H1 (cell line): Measurements from ENCODE around the gene TMEM139. TPM values are rescaled to one million over a fixed set of nuclear protein-coding genes. Genes with fewer than 3 reads are reported as not detected.

ENCODE experiments used
- CTCF ChIA-PET: fragments of 300-600 bp; sonication (Branson Sonifier 250); formaldehyde crosslinking; loops from one replicate; lab custom pipeline; 2021; ENCODE audit not compliant: partially characterized antibody; lab: Charles Lee
- POLR2A ChIA-PET: fragments of 300-600 bp; sonication (Branson Sonifier 250); formaldehyde crosslinking; loops from one replicate; lab custom pipeline; 2021; ENCODE audit warnings: inconsistent platforms; ENCODE audit not compliant: partially characterized antibody; lab: Charles Lee
- DNase-seq, 2 experiments: peaks; one replicate each; pipeline versions ENCODE4 v3.0.0 to v3.0.0-alpha.2; 2010 to 2022; ENCODE audit warnings: low spot score in 2 of 2, low read depth in 1 of 2, mixed read lengths in 1 of 2
- FAIRE-seq: peaks from 2 replicates; lab custom pipeline; 2011; peaks lifted over from hg19 to GRCh38; lab: Jason Lieb, UNC
- H2AFZ ChIP-seq: 2 replicates; pipeline ENCODE4 v1.8.1; 2012; ENCODE audit warnings: low read length, inconsistent platforms
- H2AK5ac ChIP-seq: 2 replicates; pipeline ENCODE4 v1.6.1; 2013; ENCODE audit warnings: low read depth, low read length
- H2BK120ac ChIP-seq: replicated peaks from 2 replicates; pipeline ENCODE3; 2013; ENCODE audit warnings: low read depth, low read length, inconsistent platforms
- H2BK12ac ChIP-seq: 2 replicates; pipeline ENCODE4 v1.6.1; 2013; ENCODE audit warnings: low read depth, low read length
- H2BK15ac ChIP-seq: 2 replicates; pipeline ENCODE4 v1.6.1; 2013; ENCODE audit warnings: low read length
- H2BK20ac ChIP-seq: 2 replicates; pipeline ENCODE4 v1.6.1; 2013; ENCODE audit warnings: low read length
- H2BK5ac ChIP-seq: 2 replicates; pipeline ENCODE4 v1.6.1; 2013; ENCODE audit warnings: low read depth, low read length
- H3K14ac ChIP-seq: 2 replicates; pipeline ENCODE4 v1.6.1; 2013; ENCODE audit warnings: inconsistent platforms; ENCODE audit not compliant: insufficient read length
- H3K18ac ChIP-seq: 2 replicates; pipeline ENCODE4 v1.6.1; 2013; ENCODE audit warnings: low read length; ENCODE audit errors: extremely low read depth
- H3K23ac ChIP-seq: 2 replicates; pipeline ENCODE4 v1.6.1; 2013; ENCODE audit warnings: inconsistent platforms; ENCODE audit not compliant: insufficient read length
- H3K23me2 ChIP-seq: 2 replicates; pipeline ENCODE4 v1.6.1; 2013; ENCODE audit warnings: low read depth, low read length
- H3K27ac ChIP-seq: 2 replicates; pipeline ENCODE4 v1.6.1; 2011; ENCODE audit warnings: low read depth, low read length, inconsistent platforms
- H3K27me3 ChIP-seq, 4 experiments: replicated peaks in 1 of 4; 1 replicate in 1 of 4; 2 replicates in 3 of 4; pipeline versions ENCODE4 v1.6.1 to v1.8.1; 2011 to 2013; ENCODE audit warnings: low read length in 3 of 4, mild to moderate bottlenecking in 3 of 4, inconsistent platforms in 2 of 4, mixed read lengths in 2 of 4, moderate library complexity in 1 of 4; ENCODE audit not compliant: control insufficient read depth in 3 of 4, insufficient read depth in 3 of 4; ENCODE audit errors: extremely low read depth in 1 of 4
- H3K36me3 ChIP-seq, 4 experiments: 2 replicates each; pipeline versions ENCODE4 v1.6.1 to v1.8.1; 2011 to 2013; ENCODE audit warnings: mild to moderate bottlenecking in 4 of 4, low read length in 3 of 4, moderate library complexity in 2 of 4, control low read depth in 1 of 4, inconsistent platforms in 1 of 4; ENCODE audit not compliant: insufficient read depth in 4 of 4, control insufficient read depth in 2 of 4
- H3K4ac ChIP-seq: replicated peaks from 2 replicates; pipeline ENCODE3; 2013; ENCODE audit warnings: low read length, low read depth, mixed read lengths, inconsistent platforms; ENCODE audit not compliant: insufficient read length
- H3K4me1 ChIP-seq, 4 experiments: replicated peaks in 1 of 4; 1 replicate in 1 of 4; 2 replicates in 3 of 4; pipeline versions ENCODE4 v1.6.1 to v1.8.1; 2011 to 2013; ENCODE audit warnings: low read length in 3 of 4, inconsistent platforms in 2 of 4, mixed read lengths in 1 of 4; ENCODE audit not compliant: insufficient read depth in 4 of 4, control insufficient read depth in 3 of 4
- H3K4me2 ChIP-seq, 2 experiments: 2 replicates each; pipeline versions ENCODE4 v1.6.1 to v1.8.1; 2011 to 2013; ENCODE audit warnings: low read depth in 2 of 2, low read length in 2 of 2, control low read depth in 1 of 2, inconsistent platforms in 1 of 2, mild to moderate bottlenecking in 1 of 2; ENCODE audit not compliant: insufficient read depth in 1 of 2
- H3K4me3 ChIP-seq, 4 experiments: fragments of 200-600, 300-600 bp in 1 of 4; sonication (generic), shearing (Covaris generic), sonication (Bioruptor Twin) in 1 of 4; 2 replicates each; pipeline versions ENCODE4 v1.5.1 to v1.8.1; 2011 to 2016; ENCODE audit warnings: low read length in 4 of 4, low read depth in 3 of 4, control low read depth in 2 of 4, inconsistent platforms in 2 of 4, mild to moderate bottlenecking in 2 of 4, mixed read lengths in 1 of 4, moderate library complexity in 1 of 4; ENCODE audit not compliant: insufficient read depth in 2 of 4; ENCODE audit errors: extremely low read depth in 1 of 4
- H3K56ac ChIP-seq: replicated peaks from 2 replicates; pipeline ENCODE3; 2013; ENCODE audit warnings: low read depth, mild to moderate bottlenecking, mixed read lengths, low read length, inconsistent platforms; ENCODE audit not compliant: insufficient read length
- H3K79me1 ChIP-seq: 2 replicates; pipeline ENCODE4 v1.6.1; 2013; ENCODE audit warnings: low read depth, low read length, control low read depth
- H3K79me2 ChIP-seq, 2 experiments: 2 replicates each; pipeline versions ENCODE4 v1.6.1 to v1.8.1; 2012 to 2013; ENCODE audit warnings: low read length in 2 of 2, mild to moderate bottlenecking in 2 of 2, inconsistent platforms in 1 of 2; ENCODE audit not compliant: insufficient read depth in 2 of 2, control insufficient read depth in 1 of 2
- H3K9ac ChIP-seq, 4 experiments: replicated peaks in 1 of 4; 1 replicate in 1 of 4; 2 replicates in 3 of 4; pipeline versions ENCODE4 v1.6.1 to v1.8.1; 2011 to 2013; ENCODE audit warnings: low read depth in 3 of 4, low read length in 3 of 4, control low read depth in 2 of 4, mild to moderate bottlenecking in 2 of 4, moderate library complexity in 2 of 4, inconsistent platforms in 1 of 4; ENCODE audit errors: extremely low read depth in 1 of 4
- H3K9me3 ChIP-seq, 2 experiments: 2 replicates each; pipeline versions ENCODE4 v1.6.1 to v1.8.1; 2012 to 2013; ENCODE audit warnings: mild to moderate bottlenecking in 2 of 2, moderate library complexity in 2 of 2, control low read depth in 1 of 2, inconsistent platforms in 1 of 2, low read depth in 1 of 2, low read length in 1 of 2, mixed read lengths in 1 of 2; ENCODE audit not compliant: insufficient read depth in 2 of 2
- H4K20me1 ChIP-seq, 2 experiments: replicated peaks in 1 of 2; 2 replicates each; pipeline versions ENCODE3 to v1.8.1; 2011 to 2013; ENCODE audit warnings: inconsistent platforms in 2 of 2, low read length in 2 of 2, mild to moderate bottlenecking in 1 of 2; ENCODE audit not compliant: insufficient read depth in 2 of 2, control insufficient read depth in 1 of 2
- H4K5ac ChIP-seq: 2 replicates; pipeline ENCODE4 v1.6.1; 2013; ENCODE audit warnings: low read length, low read depth, mixed read lengths, inconsistent platforms; ENCODE audit not compliant: insufficient read length
- H4K8ac ChIP-seq: 2 replicates; pipeline ENCODE4 v1.8.0; 2013; ENCODE audit warnings: mild to moderate bottlenecking, moderate library complexity, low read length, inconsistent platforms; ENCODE audit not compliant: insufficient read depth; ENCODE audit errors: extremely low read depth
- H4K91ac ChIP-seq: replicated peaks from 2 replicates; pipeline ENCODE3; 2013; ENCODE audit warnings: low read length, mixed read lengths, inconsistent platforms; ENCODE audit not compliant: insufficient read length
- BRCA1 ChIP-seq: IDR thresholded peaks from 2 replicates; pipeline ENCODE4 v1.6.1; 2012; ENCODE audit warnings: low read depth, low read length, improper control_type of control experiment
- CBX5 ChIP-seq: fragments of 300-800, 300-1000 bp; sonication (generic); IDR thresholded peaks from 2 replicates; pipeline ENCODE4 v1.7.1; 2016; ENCODE audit warnings: antibody characterized with exemption, low read length, low read depth
- CREB1 ChIP-seq: IDR thresholded peaks from 2 replicates; pipeline ENCODE4 v1.6.1; 2012; ENCODE audit warnings: inconsistent platforms
- GABPA ChIP-seq: IDR thresholded peaks from 2 replicates; pipeline ENCODE4 v1.6.1; 2011; ENCODE audit warnings: mild to moderate bottlenecking, low read length, moderate library complexity, borderline replicate concordance; ENCODE audit not compliant: insufficient read depth
- NANOG ChIP-seq: IDR thresholded peaks from 2 replicates; pipeline ENCODE4 v1.6.1; 2011; ENCODE audit warnings: low read length, low read depth, mild to moderate bottlenecking, inconsistent platforms; ENCODE audit not compliant: insufficient read depth, poor library complexity, severe bottlenecking
- SIN3A ChIP-seq, 2 experiments: IDR thresholded peaks in 1 of 2; conservative IDR thresholded peaks in 1 of 2; 2 replicates each; pipeline ENCODE4 v1.6.1; 2011 to 2012; ENCODE audit warnings: low read length in 2 of 2, improper control_type of control experiment in 1 of 2, low read depth in 1 of 2, mild to moderate bottlenecking in 1 of 2
- SIRT6 ChIP-seq: IDR thresholded peaks from one replicate; pipeline ENCODE4 v1.7.1; 2012; ENCODE audit warnings: low read length, inconsistent platforms
- SP1 ChIP-seq: IDR thresholded peaks from 2 replicates; pipeline ENCODE4 v1.6.1; 2011; ENCODE audit warnings: low read depth, low read length
- SRF ChIP-seq: IDR thresholded peaks from 2 replicates; pipeline ENCODE4 v1.6.1; 2011; ENCODE audit warnings: mild to moderate bottlenecking, low read depth, low read length, moderate library complexity
- TAF1 ChIP-seq: IDR thresholded peaks from 2 replicates; pipeline ENCODE4 v1.6.1; 2011; ENCODE audit warnings: mild to moderate bottlenecking, low read depth, low read length
- TAF7 ChIP-seq: optimal IDR thresholded peaks from 2 replicates; pipeline ENCODE3; 2011; ENCODE audit warnings: low read depth, mild to moderate bottlenecking, inconsistent platforms, low read length, moderate library complexity, borderline replicate concordance
- TCF12 ChIP-seq: IDR thresholded peaks from 2 replicates; pipeline ENCODE4 v1.6.1; 2011; ENCODE audit warnings: low read depth, mild to moderate bottlenecking, low read length
- TEAD4 ChIP-seq: IDR thresholded peaks from 2 replicates; pipeline ENCODE4 v1.6.1; 2012; ENCODE audit warnings: low read depth, low read length, inconsistent platforms, mixed read lengths
- YY1 ChIP-seq: IDR thresholded peaks from 2 replicates; pipeline ENCODE4 v1.6.1; 2011; ENCODE audit warnings: low read depth, mild to moderate bottlenecking, low read length
- WGBS, 2 experiments: shearing (Covaris generic) in 1 of 2; methylation state at CpG; one replicate each; pipeline versions ENCODE4 v1.1.6 to v1.1.7; 2013 to 2015; ENCODE audit warnings: low lambda C conversion rate in 2 of 2, mixed read lengths in 2 of 2, inconsistent platforms in 1 of 2, low coverage in 1 of 2, missing lambda C conversion rate in 1 of 2; ENCODE audit not compliant: insufficient replicate concordance in 2 of 2, insufficient coverage in 1 of 2, insufficient read length in 1 of 2; ENCODE audit errors: extremely low coverage in 1 of 2, missing lambda C conversion rate in 1 of 2; 5-methylcytosine and 5-hydroxymethylcytosine counted together
- polyA plus RNA-seq, 7 experiments: library from polyadenylated mRNA; depleted of rRNA in 3 of 7; stranded (reverse) in 5 of 7; unstranded in 2 of 7; fragments of >200 nt in 5 of 7; fragments of 200-250 nt in 2 of 7; gene quantifications; 1 replicate in 5 of 7; 2 replicates in 1 of 7; 4 replicates in 1 of 7; pipeline versions ENCODE4 v1.2.1 to v1.2.3, GENCODE V29; 2011 to 2013; ENCODE audit warnings: missing spikeins in 2 of 7, mixed read lengths in 2 of 7
- total RNA-seq: library from RNA; stranded (reverse); fragmentation: NEBNext Ultra II Directional; extraction: Animal tissue kit (Norgen Biotek cat#: 25700); gene quantifications from 2 replicates; pipeline ENCODE4 v1.2.1, GENCODE V29; 2021
- TF ChIP-seq, protein P1 (sequence below): IDR thresholded peaks from 2 replicates; pipeline ENCODE4 v1.6.1; 2011; ENCODE audit warnings: low read depth, mild to moderate bottlenecking, low read length; ENCODE audit not compliant: insufficient read depth

TMEM139 gene
- total and polyA plus RNA-seq, 2 of the 8 experiments (the other 6 are each of a cell fraction or from before 2014, with no cell fraction given): 3.2 to 6.7 TPM

DNA sequence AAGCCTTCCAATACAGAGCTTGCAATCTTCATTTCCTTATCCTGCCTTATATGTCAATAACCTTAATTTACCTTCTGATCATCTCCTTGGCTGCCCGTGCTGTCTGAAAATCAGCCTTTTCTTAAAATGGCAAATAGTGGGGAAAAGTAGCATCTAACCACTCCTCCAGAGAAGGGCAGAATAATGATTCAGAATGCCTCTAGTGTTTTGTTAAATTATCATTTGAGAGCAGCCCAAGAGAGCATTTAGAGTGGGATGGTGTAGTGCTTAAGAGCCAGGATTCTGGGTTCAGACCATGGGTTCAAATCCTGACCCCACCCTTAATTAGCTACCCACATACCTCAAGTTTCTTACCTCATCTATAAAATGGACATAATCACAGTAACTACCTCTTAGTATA, 4.6 kb upstream of the TMEM139 start:
- no peak overlapping the region for H2BK5ac ChIP-seq
- no peak overlapping the region for H3K4me2 ChIP-seq
- H3K79me2 ChIP-seq: no peaks in the 10 kb centered on the region
- H3K9ac ChIP-seq: no peak overlapping the region
- no peaks in the 10 kb centered on the region for H3K36me3 ChIP-seq
- FAIRE-seq: no peak
- H4K91ac ChIP-seq: no peak overlapping the region
- no peaks in the 10 kb centered on the region; a peak in 1 of 7 replicates for H3K27me3 ChIP-seq
- no peaks in the 10 kb centered on the region for H3K9me3 ChIP-seq
- H4K20me1 ChIP-seq: no peaks in the 10 kb centered on the region
- H2BK12ac ChIP-seq: no peak overlapping the region
- H3K23ac ChIP-seq: no peak overlapping the region
- H2BK15ac ChIP-seq: no peak overlapping the region
- H3K14ac ChIP-seq: no peak overlapping the region
- H3K27ac ChIP-seq: no peak overlapping the region
- H3K18ac ChIP-seq: no peak overlapping the region
- no peak overlapping the region for H2AFZ ChIP-seq
- POLR2A ChIA-PET: interaction anchor here (1.0 to 2.4 kb wide), 2 partner anchors 8 to 16 kb away, joined by 3 to 8 read pairs; partner anchors contain the start of genes CASP2 and GSTK1
- no peak overlapping the region for H4K5ac ChIP-seq
- H3K4me3 ChIP-seq: no peak overlapping the region
- no peak overlapping the region for H3K4ac ChIP-seq
- H3K79me1 ChIP-seq: no peaks in the 10 kb centered on the region
- H3K56ac ChIP-seq: no peak overlapping the region
- H3K4me1 ChIP-seq: peaks cover 8 to 9% (median 8%) of the 10 kb centered on the region in 4 experiments
- H2AK5ac ChIP-seq: no peak overlapping the region
- CTCF ChIA-PET: interaction anchor here (0.9 to 3.8 kb wide), 7 partner anchors 12 to 108 kb away, joined by 3 to 21 read pairs (median 4); no protein-coding TSS in a partner anchor
- peaks cover 4% of the 10 kb centered on the region; the same call in 1 of the 2 replicates for H3K23me2 ChIP-seq
- H4K8ac ChIP-seq: no peak overlapping the region
- WGBS, 2 experiments: 89% methylated on average over 1 of the region's 1 CpG; no CpG with 5 or more reads in 1 of the 2 experiments
- no peak for DNase-seq
- H2BK20ac ChIP-seq: no peak overlapping the region
- H2BK120ac ChIP-seq: no peak overlapping the region
- TF ChIP-seq GABPA (no peak), NANOG (no peak), TEAD4 (no peak), SIRT6 (no peak), CBX5 (no peak), SIN3A (conservative IDR thresholded peaks at IDR 0.05 in 1 of 2, IDR thresholded peaks at IDR 0.05 in 1 of 2; ENCODE audit: low read depth in 1 of 2, low read length in 2 of 2) (no peak), TCF12 (no peak), SP1 (no peak), TAF7 (no peak), BRCA1 (no peak), CREB1 (no peak), SRF (no peak), TAF1 (no peak), YY1 (no peak)
- TF ChIP-seq, protein P1, sequence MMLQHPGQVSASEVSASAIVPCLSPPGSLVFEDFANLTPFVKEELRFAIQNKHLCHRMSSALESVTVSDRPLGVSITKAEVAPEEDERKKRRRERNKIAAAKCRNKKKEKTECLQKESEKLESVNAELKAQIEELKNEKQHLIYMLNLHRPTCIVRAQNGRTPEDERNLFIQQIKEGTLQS: no peak
